Heart left ventricle (tissue), 13 donors: ENCODE results near the gene HIPK1.
"Not testable (repeated sequence)": the region's sequence is repeated elsewhere in the genome, so short reads cannot be mapped to it uniquely, and the experiment has no call there.

ENCODE experiments used
- POLR2A ChIP-seq, 2 donors: fragments of 450-650 bp; IDR thresholded peaks; one replicate each; pipeline ENCODE4 v1.6.1; 2017; ENCODE audit warnings: antibody characterized with exemption in 2 of 2, mild to moderate bottlenecking in 2 of 2, moderate library complexity in 2 of 2
- TF ChIP-seq, protein P1 (sequence below), 12 donors: fragments of 200-600 bp; sonication (generic) in 4 of 12; IDR thresholded peaks; one replicate each; pipeline versions ENCODE4 v1.5.0 to v1.8.0; 2018 to 2022; ENCODE audit warnings: antibody characterized with exemption in 12 of 12, mild to moderate bottlenecking in 5 of 12
- donor health status: ischemic (EF 13 %, LVEDD 7.1; RV severe dilation, severe dysfunction).
- donor health status: DM: no; HTN: yes; CAD: no.
- donor health status: DM: no; HTN: no; CAD: no.
- donor health status: ischemic (EF 25% LVEDD 6.9; RV normal size, moderate dysfunction).
- donor health status: ischemic (EF 25% LVEDD 5.7; RV mildly dilated, moderate dysfunction).
- donor health status: ischemic (EF 35%, LVEDD 5.7; RV mildly dilated, moderate dysfunction).
- donor health status: nonischemic (EF 11% LVEDD 7.7; RV severe dilation, severe dysfunction).
- donor health status: DM: yes; HTN: yes; CAD: no.
- donor health status: PGD.
- donor health status: ischemic (EF 29% LVEDD 5.4; RV normal size, mild dysfunction).
- donor health status: nonischemic (EF 23%, LVEDD 6.1; RV moderate dilation, normal function).

DNA sequence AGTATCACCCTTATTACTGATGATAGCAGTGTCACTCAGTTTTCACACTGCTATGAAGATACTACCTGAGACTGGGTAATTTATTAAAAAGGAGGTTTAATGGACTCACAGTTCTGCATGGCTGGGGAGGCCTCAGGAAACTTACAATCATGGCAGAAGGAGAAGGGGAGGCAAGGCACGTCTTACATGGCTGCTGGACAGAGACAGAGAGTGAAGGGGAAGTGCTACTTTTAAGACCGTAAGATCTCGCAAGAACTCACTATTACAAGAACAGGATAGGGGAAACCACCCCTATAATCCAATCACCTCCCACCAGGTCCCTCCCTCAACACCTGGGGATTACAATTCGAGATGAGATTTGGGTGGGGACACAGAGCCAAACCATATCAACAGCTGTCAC is 77.7 kb downstream of the HIPK1 start:
- TF ChIP-seq, protein P1, sequence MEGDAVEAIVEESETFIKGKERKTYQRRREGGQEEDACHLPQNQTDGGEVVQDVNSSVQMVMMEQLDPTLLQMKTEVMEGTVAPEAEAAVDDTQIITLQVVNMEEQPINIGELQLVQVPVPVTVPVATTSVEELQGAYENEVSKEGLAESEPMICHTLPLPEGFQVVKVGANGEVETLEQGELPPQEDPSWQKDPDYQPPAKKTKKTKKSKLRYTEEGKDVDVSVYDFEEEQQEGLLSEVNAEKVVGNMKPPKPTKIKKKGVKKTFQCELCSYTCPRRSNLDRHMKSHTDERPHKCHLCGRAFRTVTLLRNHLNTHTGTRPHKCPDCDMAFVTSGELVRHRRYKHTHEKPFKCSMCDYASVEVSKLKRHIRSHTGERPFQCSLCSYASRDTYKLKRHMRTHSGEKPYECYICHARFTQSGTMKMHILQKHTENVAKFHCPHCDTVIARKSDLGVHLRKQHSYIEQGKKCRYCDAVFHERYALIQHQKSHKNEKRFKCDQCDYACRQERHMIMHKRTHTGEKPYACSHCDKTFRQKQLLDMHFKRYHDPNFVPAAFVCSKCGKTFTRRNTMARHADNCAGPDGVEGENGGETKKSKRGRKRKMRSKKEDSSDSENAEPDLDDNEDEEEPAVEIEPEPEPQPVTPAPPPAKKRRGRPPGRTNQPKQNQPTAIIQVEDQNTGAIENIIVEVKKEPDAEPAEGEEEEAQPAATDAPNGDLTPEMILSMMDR (IDR thresholded peaks at IDR 0.05) = not testable (repeated sequence)
- not testable (repeated sequence) for TF ChIP-seq POLR2A (IDR thresholded peaks at IDR 0.05)
